A673 (cell line): Measurements from ENCODE around the gene LPP. TPM values are rescaled to one million over a fixed set of nuclear protein-coding genes. Genes with fewer than 3 reads are reported as not detected.

ENCODE experiments used
- BruUV-seq: library from RNA; stranded (reverse); fragments of 400-500 nt; replicated peaks from 2 replicates; lab custom pipeline; 2021; lab: Mats Ljungman, UMichigan
- CTCF ChIA-PET: fragments of 300-600 bp; sonication (Branson Sonifier 250); formaldehyde crosslinking; loops from one replicate; lab custom pipeline; 2022; ENCODE audit warnings: antibody characterized with exemption; lab: Charles Lee
- POLR2A ChIA-PET: fragments of 300-600 bp; sonication (Branson Sonifier 250); formaldehyde crosslinking; loops from one replicate; lab custom pipeline; 2022; ENCODE audit warnings: antibody characterized with exemption; ENCODE audit not compliant: low non-redundant PET; lab: Charles Lee
- DNase-seq: peaks from one replicate; pipeline ENCODE4 v3.0.0-alpha.2; 2015; ENCODE audit warnings: low spot score
- H3K27ac ChIP-seq: fragments of 200-600 bp; sonication (generic); 2 replicates; pipeline ENCODE4 v1.5.1; 2016; ENCODE audit warnings: mixed run types, low read depth, mild to moderate bottlenecking, mixed read lengths, antibody characterized with exemption, low read length; ENCODE audit not compliant: poor library complexity, severe bottlenecking
- H3K27me3 ChIP-seq: fragments of 200-600 bp; sonication (generic); replicated peaks from 2 replicates; pipeline ENCODE4 v1.6.1; 2017; ENCODE audit warnings: mixed run types, low read depth, mild to moderate bottlenecking, mixed read lengths, antibody characterized with exemption, low read length; ENCODE audit not compliant: insufficient read depth, poor library complexity
- H3K36me3 ChIP-seq: fragments of 200-600 bp; sonication (generic); 2 replicates; pipeline ENCODE4 v1.6.1; 2016; ENCODE audit warnings: mixed run types, mild to moderate bottlenecking, mixed read lengths, antibody characterized with exemption, low read length; ENCODE audit not compliant: insufficient read depth, poor library complexity, severe bottlenecking
- H3K4me1 ChIP-seq: fragments of 200-600 bp; sonication (generic); 2 replicates; pipeline ENCODE4 v1.6.1; 2017; ENCODE audit warnings: mixed run types, mild to moderate bottlenecking, mixed read lengths, antibody characterized with exemption, low read length; ENCODE audit not compliant: insufficient read depth, poor library complexity, severe bottlenecking
- H3K4me3 ChIP-seq: fragments of 200-600 bp; sonication (generic); 2 replicates; pipeline ENCODE4 v1.5.1; 2016; ENCODE audit warnings: low read depth, mixed run types, mild to moderate bottlenecking, mixed read lengths, low read length; ENCODE audit not compliant: poor library complexity, severe bottlenecking
- H3K9me3 ChIP-seq: fragments of 200-600 bp; sonication (generic); 2 replicates; pipeline ENCODE4 v1.6.1; 2016; ENCODE audit warnings: mixed run types, low read depth, mild to moderate bottlenecking, mixed read lengths, antibody characterized with exemption, low read length; ENCODE audit not compliant: poor library complexity, severe bottlenecking
- CTCF ChIP-seq: fragments of 300-800, 200-600 bp; sonication (generic); conservative IDR thresholded peaks from 2 replicates; pipeline ENCODE4 v1.5.1; 2017; ENCODE audit warnings: low read depth, mild to moderate bottlenecking, antibody characterized with exemption, low read length, moderate library complexity, mixed read lengths
- EZH2 ChIP-seq: fragments of 200-600 bp; sonication (generic); IDR thresholded peaks from 2 replicates; pipeline ENCODE4 v1.6.1; 2017; ENCODE audit warnings: borderline replicate concordance, low read depth, mild to moderate bottlenecking, mixed read lengths, antibody characterized with exemption, low read length; ENCODE audit not compliant: poor library complexity, severe bottlenecking
- intact Hi-C: fragments of 100-400 bp; cut with micrococcal nuclease; formaldehyde crosslinking; loops from one replicate; pipeline ENCODE4 v1.10.0; 2022; ENCODE audit not compliant: unreplicated experiment
- total RNA-seq: library from RNA; stranded (reverse); gene quantifications from 2 replicates; pipeline ENCODE4 v1.2.3, GENCODE V29; 2021

LPP gene
- total RNA-seq, 1 experiment from 2014 or later = 39.7 TPM

GRCh38 chr3:188918093-188918492 lies 764.1 kb downstream of the LPP start:
- ChIA-PET CTCF (no interaction called here), POLR2A (no interaction called here)
- intact Hi-C loops = no loop called here
- no peak for DNase-seq
- Histone ChIP-seq H3K27me3 (no peaks in the 10 kb centered on the region), H3K27ac (no peak overlapping the region), H3K4me3 (no peak overlapping the region), H3K9me3 (no peaks in the 10 kb centered on the region), H3K4me1 (peaks cover 8% of the 10 kb centered on the region), H3K36me3 (no peaks in the 10 kb centered on the region)
- TF ChIP-seq EZH2 (no peak), CTCF (no peak)
- no TSS peak for BruUV-seq

- no peak for DNase-seq
- intact Hi-C loops = no loop called here
- ChIA-PET POLR2A (no interaction called here), CTCF (no interaction called here)
- BruUV-seq = no TSS peak
- H3K27ac ChIP-seq = no peak overlapping the region
- no peaks in the 10 kb centered on the region for H3K4me1 ChIP-seq
- H3K27me3 ChIP-seq = no peaks in the 10 kb centered on the region
- no peak for TF ChIP-seq CTCF
- no peak for TF ChIP-seq EZH2
- no peaks in the 10 kb centered on the region for H3K9me3 ChIP-seq
- no peak overlapping the region for H3K4me3 ChIP-seq
- H3K36me3 ChIP-seq = no peaks in the 10 kb centered on the region
These were observed 769.7 kb downstream of the LPP start for GRCh38 chr3:188923671-188924070.

GRCh38 chr3:188925376-188925775 lies 771.4 kb downstream of the LPP start:
- TF ChIP-seq EZH2 (no peak), CTCF (no peak)
- ChIA-PET POLR2A (no interaction called here), CTCF (no interaction called here)
- Histone ChIP-seq H3K4me3 (no peak overlapping the region), H3K9me3 (no peaks in the 10 kb centered on the region), H3K36me3 (no peaks in the 10 kb centered on the region), H3K4me1 (no peaks in the 10 kb centered on the region), H3K27ac (no peak overlapping the region), H3K27me3 (no peaks in the 10 kb centered on the region)
- no peak for DNase-seq
- intact Hi-C loops = no loop called here
- BruUV-seq = no TSS peak
